ENCODE data around the gene ARHGEF37. TPM values are rescaled to one million over a fixed set of nuclear protein-coding genes. Genes with fewer than 3 reads are reported as not detected.

Gene ARHGEF37
- total RNA-seq, 1 donor from 2014 or later = 1.1 TPM

DNA sequence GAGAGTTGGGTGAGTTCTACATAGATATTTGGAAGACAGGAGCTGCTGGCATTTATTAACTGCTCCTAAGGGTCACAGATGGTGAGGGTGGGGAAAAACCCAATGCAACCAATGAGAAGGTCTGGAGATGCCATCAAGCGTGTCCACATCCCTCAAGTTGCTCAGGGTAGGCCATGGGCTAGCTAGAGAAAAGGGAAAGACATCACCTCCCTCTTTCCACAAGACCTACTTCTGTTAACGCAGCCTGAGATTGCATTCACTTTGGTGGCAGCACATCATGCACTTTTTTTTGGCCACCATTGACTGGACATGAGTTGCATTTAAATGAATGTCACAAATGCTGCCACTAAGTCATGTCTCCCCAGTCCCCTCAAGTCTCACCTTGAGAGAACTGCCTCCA lies 71.4 kb downstream of the ARHGEF37 start:
- Mint-ChIP-seq H3K27ac (no peak overlapping the region), H3K9me3 (peaks cover 7% of the 10 kb centered on the region), H3K4me1 (ENCODE audit: low read depth) (no peaks in the 10 kb centered on the region), H3K27me3 (ENCODE audit: low read depth) (peaks cover 3% of the 10 kb centered on the region), H3K36me3 (ENCODE audit: low read depth) (no peaks in the 10 kb centered on the region), H3K4me3 (ENCODE audit: low read depth) (no peak overlapping the region)
- intact Hi-C loops (cut with micrococcal nuclease) = no loop called here
- DNase-seq (ENCODE audit: low spot score) = no peak

DNA sequence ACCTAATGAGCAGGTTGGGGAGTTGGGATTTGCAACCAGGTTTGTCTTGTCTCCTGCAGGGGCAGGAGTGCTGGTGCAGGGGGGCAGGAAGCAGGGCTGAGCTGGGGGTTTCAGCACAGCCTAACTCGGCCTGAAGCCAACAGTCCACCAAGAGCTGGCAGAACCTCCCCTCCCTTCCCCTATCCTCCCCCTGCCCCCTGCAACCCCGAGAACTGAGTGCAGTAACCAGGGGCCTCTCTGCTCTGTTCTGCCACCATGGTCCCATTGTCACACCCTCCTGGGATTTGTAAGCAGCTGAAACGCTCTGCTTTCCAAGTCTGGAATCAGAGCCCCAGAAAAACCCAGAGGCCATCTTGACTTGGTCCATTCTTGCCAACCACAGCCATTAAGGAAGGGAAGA lies 72.9 kb downstream of the ARHGEF37 start:
- Mint-ChIP-seq H3K27me3 (ENCODE audit: low read depth) (peaks cover 5% of the 10 kb centered on the region), H3K4me1 (ENCODE audit: low read depth) (no peaks in the 10 kb centered on the region), H3K27ac (no peak overlapping the region), H3K4me3 (ENCODE audit: low read depth) (no peak overlapping the region), H3K36me3 (ENCODE audit: low read depth) (no peaks in the 10 kb centered on the region), H3K9me3 (peaks cover 7% of the 10 kb centered on the region)
- DNase-seq (ENCODE audit: low spot score) = no peak
- intact Hi-C loops (cut with micrococcal nuclease) = no loop called here

DNA sequence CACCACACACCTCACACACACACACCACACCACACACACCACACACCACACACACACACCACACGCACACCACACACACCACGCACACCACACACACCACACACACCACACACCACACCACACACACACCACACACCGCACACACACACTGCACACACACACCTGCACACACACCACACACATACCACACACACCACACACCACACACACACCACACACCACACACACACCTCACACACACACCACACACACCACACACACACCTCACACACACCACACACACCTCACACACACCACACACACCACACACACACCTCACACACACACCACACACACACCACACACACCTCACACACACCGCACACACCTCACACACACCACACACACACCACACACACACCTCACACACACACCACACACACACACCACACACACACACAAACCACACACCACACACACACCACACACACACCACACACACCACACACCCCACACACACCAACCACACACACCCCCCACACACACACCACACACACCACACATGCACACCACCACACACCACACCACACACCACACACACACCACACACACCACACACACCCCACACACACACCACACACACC lies 73.7 kb downstream of the ARHGEF37 start:
- Mint-ChIP-seq H3K36me3 (ENCODE audit: low read depth) (no peaks in the 10 kb centered on the region), H3K27ac (no peak overlapping the region), H3K27me3 (ENCODE audit: low read depth) (peaks cover 5% of the 10 kb centered on the region), H3K4me3 (ENCODE audit: low read depth) (no peak overlapping the region), H3K4me1 (ENCODE audit: low read depth) (no peaks in the 10 kb centered on the region), H3K9me3 (peaks cover 7% of the 10 kb centered on the region)
- DNase-seq (ENCODE audit: low spot score) = no peak
- intact Hi-C loops (cut with micrococcal nuclease) = no loop called here

DNA sequence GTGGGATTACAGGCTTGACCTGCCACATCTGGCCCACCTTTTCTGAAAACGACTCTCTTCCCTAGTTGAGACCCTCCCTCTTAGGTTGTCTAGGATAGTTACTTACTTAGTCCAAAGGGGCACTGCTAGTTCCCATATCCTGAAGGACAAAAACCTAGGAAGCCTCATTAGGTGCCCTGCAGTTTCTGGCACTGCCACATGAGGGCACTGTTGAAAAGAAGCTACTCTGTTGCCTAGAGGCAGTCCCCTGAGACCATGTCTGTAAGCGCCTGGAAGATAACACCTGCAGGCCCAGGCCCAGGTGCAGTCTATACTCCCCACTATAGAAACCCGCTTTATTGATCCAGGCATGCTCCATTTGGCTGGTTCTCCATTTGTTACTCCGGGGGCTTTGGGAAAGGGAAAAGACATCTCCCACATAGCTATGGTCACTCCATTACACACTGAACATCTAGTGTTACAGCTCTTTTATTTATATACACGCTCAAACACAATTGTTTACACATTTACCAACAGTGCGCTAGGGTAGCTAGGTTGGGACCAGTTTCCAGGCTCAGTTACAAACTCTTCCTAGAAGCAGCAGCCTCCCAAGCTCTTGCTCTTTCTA lies 75.4 kb downstream of the ARHGEF37 start:
- no peak overlapping the region for H3K27ac Mint-ChIP-seq
- H3K27me3 Mint-ChIP-seq (ENCODE audit: low read depth) = peaks cover 5% of the 10 kb centered on the region
- DNase-seq (ENCODE audit: low spot score) = no peak
- H3K36me3 Mint-ChIP-seq (ENCODE audit: low read depth) = no peaks in the 10 kb centered on the region
- peaks cover 7% of the 10 kb centered on the region for H3K9me3 Mint-ChIP-seq
- no peak overlapping the region for H3K4me3 Mint-ChIP-seq (ENCODE audit: low read depth)
- H3K4me1 Mint-ChIP-seq (ENCODE audit: low read depth) = no peaks in the 10 kb centered on the region
- intact Hi-C loops (cut with micrococcal nuclease) = no loop called here

DNA sequence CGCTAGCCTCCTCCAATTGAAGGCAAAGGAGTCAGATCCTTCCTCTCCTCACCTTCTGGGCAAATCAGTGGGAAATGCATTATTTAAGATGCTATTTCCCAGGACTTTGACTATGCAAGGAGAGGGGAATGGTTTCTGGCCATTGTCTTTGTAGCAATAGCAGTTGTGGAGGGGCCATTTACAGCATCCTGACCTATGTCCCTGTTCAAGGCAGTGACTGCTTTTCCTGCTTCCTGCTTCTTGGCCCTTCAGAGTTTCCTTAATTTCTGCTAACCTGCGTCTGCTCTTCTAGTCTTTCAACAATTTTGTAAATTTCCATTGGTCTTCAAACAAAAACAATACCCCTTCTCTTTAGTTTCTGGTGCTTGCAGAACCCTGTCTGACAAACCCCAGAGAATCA lies 76.0 kb downstream of the ARHGEF37 start:
- no peaks in the 10 kb centered on the region for H3K36me3 Mint-ChIP-seq (ENCODE audit: low read depth)
- H3K27me3 Mint-ChIP-seq (ENCODE audit: low read depth) = peaks cover 5% of the 10 kb centered on the region
- intact Hi-C loops (cut with micrococcal nuclease) = no loop called here
- no peak overlapping the region for H3K4me3 Mint-ChIP-seq (ENCODE audit: low read depth)
- H3K4me1 Mint-ChIP-seq (ENCODE audit: low read depth) = no peaks in the 10 kb centered on the region
- DNase-seq (ENCODE audit: low spot score) = no peak
- H3K9me3 Mint-ChIP-seq = peaks cover 7% of the 10 kb centered on the region
- no peak overlapping the region for H3K27ac Mint-ChIP-seq

DNA sequence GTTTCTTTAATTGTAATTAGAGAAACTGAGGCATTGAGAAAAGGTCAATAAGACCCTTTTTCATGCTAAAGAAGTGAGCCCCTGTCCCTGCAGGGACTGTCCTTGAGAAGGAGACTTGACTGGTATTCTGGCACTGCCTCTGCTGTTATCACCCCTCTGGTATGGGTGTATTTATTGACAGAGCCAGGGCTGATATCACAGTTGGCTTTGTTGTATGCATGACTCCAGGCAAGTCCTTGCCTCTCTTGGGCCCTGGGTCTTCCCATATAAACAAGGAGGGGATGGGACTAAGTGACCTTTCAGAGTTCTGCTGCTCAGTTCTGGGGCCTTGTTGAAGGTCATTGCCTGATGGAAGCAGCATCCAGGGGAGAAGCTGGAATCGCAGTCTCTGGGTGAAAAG lies 77.0 kb downstream of the ARHGEF37 start:
- H3K27me3 Mint-ChIP-seq (ENCODE audit: low read depth) = peaks cover 5% of the 10 kb centered on the region
- no peaks in the 10 kb centered on the region for H3K4me1 Mint-ChIP-seq (ENCODE audit: low read depth)
- H3K27ac Mint-ChIP-seq = no peak overlapping the region
- no peaks in the 10 kb centered on the region for H3K36me3 Mint-ChIP-seq (ENCODE audit: low read depth)
- DNase-seq (ENCODE audit: low spot score) = no peak
- intact Hi-C loops (cut with micrococcal nuclease) = no loop called here
- no peak overlapping the region for H3K4me3 Mint-ChIP-seq (ENCODE audit: low read depth)
- peaks cover 7% of the 10 kb centered on the region for H3K9me3 Mint-ChIP-seq

DNA sequence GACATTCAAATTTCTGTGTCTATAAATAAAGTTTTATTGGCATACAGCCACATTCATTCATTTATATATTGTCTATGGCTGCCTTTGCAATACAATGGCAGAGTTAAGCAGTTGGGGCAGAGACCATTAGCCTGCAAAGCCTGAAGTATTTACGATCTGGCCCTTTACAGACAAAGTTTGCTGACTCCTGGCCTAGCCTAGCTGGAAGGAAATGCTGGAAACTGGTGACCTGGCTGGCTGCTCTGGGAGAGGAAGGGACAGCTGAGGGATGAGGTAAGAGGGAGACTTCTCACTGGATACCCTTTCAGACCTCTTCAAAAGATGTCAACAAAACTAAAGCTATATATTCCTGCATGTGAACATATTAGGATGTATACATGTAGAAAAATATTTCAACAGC lies 82.8 kb downstream of the ARHGEF37 start:
- intact Hi-C loops (cut with micrococcal nuclease) = no loop called here
- H3K36me3 Mint-ChIP-seq (ENCODE audit: low read depth) = no peaks in the 10 kb centered on the region
- H3K9me3 Mint-ChIP-seq = peaks cover 10% of the 10 kb centered on the region
- H3K4me3 Mint-ChIP-seq (ENCODE audit: low read depth) = no peak overlapping the region
- H3K4me1 Mint-ChIP-seq (ENCODE audit: low read depth) = peaks cover 3% of the 10 kb centered on the region
- no peak for DNase-seq (ENCODE audit: low spot score)
- peaks cover 1% of the 10 kb centered on the region for H3K27me3 Mint-ChIP-seq (ENCODE audit: low read depth)
- no peak overlapping the region for H3K27ac Mint-ChIP-seq

DNA sequence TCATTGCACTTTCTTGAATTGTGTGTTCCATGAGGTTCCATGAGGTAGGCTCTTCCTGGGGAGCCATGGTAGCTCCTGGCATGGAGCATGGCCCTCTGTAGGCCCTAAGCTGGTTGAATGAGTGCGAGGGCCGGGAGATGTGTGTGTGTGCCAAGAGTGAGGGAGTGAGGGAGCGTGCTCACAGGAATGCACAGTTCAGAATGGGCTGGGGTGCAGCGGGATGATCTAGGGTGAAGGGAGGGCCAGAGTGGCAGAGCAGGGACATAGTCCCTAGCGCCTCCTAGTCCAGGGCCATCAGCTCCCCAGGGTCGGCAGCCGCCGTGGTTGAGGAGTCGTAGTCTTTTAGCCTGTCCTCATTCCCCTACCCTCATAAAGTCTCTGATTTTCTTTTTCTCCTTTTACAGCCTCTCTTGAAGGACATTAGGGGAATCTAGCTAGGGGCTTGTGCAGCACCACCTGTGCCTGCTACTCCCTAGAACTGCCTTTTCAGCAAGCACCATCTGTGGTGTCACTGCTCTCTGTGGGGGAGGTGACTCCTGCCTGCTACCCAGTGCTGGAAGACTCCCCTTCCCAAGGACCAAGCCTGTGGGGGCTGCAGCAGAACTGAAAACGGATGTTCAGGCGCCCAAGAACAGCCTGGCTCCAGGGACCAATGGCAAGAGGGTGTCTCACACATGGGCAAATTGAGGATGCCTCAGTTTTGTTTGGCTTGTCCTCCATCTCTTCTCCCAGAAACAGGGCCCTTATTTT lies 83.5 kb downstream of the ARHGEF37 start:
- Mint-ChIP-seq H3K27ac (no peak overlapping the region), H3K4me3 (ENCODE audit: low read depth) (no peak overlapping the region), H3K27me3 (ENCODE audit: low read depth) (peaks cover 1% of the 10 kb centered on the region), H3K9me3 (peaks cover 10% of the 10 kb centered on the region), H3K36me3 (ENCODE audit: low read depth) (no peaks in the 10 kb centered on the region), H3K4me1 (ENCODE audit: low read depth) (peaks cover 3% of the 10 kb centered on the region)
- intact Hi-C loops (cut with micrococcal nuclease) = no loop called here
- DNase-seq (ENCODE audit: low spot score) = no peak

DNA sequence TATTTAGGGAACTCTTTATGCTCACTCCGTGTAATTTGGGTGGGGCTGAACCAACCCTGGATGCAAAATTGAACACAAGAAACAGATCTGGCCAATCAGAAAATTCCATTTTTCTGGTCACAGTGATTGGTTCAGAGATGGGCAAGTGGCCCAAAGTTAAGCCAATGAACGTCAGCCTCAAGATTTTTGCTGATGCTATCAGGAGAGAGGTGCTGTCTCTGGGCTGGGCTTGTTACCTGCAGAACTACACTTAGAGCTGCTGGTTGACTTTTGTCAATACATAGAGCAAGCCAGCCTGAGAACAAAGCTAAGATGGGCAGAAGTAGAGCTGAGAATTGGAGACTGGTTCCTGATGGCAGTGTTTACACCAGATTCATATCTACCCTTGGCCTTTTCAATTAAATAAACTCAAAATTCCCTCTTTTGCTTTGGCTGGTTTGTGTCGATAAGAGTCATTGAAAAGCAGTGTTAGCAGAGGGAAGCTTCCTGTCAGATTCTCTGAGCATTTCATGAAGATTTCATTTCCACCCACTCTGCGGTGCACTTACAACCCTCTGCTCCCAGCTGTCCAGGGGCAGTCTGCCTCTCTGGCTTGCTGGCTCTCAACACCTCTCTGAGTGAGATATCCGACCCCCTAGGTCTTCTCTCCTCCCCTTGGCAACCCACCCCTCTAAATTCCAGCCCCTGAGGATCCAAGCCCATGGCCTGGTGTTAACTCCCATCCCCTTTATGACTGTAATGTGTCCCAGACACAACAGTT lies 84.3 kb downstream of the ARHGEF37 start:
- no peaks in the 10 kb centered on the region for H3K36me3 Mint-ChIP-seq (ENCODE audit: low read depth)
- H3K27ac Mint-ChIP-seq = no peak overlapping the region
- peaks cover 3% of the 10 kb centered on the region for H3K4me1 Mint-ChIP-seq (ENCODE audit: low read depth)
- DNase-seq (ENCODE audit: low spot score) = no peak
- intact Hi-C loops (cut with micrococcal nuclease) = no loop called here
- peaks cover 10% of the 10 kb centered on the region for H3K9me3 Mint-ChIP-seq
- no peak overlapping the region for H3K4me3 Mint-ChIP-seq (ENCODE audit: low read depth)
- H3K27me3 Mint-ChIP-seq (ENCODE audit: low read depth) = peaks cover 1% of the 10 kb centered on the region

DNA sequence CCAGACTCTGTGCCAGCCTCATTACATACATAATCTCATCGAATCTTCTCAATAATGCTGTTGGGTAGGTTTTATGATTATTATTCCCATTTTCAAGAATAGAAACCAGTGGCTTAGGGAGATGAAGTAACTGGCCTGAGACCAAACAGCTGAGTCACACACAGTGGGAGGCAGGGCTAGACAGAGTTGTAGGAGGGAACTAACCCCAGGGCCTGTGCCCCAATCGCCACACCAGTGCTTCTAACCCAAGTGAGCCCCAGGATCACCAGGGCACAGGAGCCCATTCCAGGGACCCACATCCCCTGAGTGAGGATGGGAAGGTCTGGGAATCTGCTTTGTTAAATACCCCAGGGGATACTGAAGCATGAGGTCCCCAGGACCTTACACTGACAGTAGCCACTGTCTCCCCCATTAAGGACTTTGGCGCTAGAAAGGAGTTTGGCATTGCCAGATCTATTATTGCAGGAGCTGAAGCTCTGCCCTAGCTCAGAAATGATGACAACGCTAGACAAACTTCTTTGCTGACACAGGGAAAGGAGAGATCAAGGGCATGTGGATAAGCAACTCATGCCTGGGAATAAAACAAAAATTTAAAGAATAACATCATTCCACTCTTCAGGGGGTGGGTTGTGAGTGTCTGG lies 85.0 kb downstream of the ARHGEF37 start:
- DNase-seq (ENCODE audit: low spot score) = no peak
- intact Hi-C loops (cut with micrococcal nuclease) = no loop called here
- Mint-ChIP-seq H3K4me3 (ENCODE audit: low read depth) (no peak overlapping the region), H3K36me3 (ENCODE audit: low read depth) (no peaks in the 10 kb centered on the region), H3K27me3 (ENCODE audit: low read depth) (peaks cover 1% of the 10 kb centered on the region), H3K27ac (no peak overlapping the region), H3K4me1 (ENCODE audit: low read depth) (peaks cover 3% of the 10 kb centered on the region), H3K9me3 (peaks cover 10% of the 10 kb centered on the region)

DNA sequence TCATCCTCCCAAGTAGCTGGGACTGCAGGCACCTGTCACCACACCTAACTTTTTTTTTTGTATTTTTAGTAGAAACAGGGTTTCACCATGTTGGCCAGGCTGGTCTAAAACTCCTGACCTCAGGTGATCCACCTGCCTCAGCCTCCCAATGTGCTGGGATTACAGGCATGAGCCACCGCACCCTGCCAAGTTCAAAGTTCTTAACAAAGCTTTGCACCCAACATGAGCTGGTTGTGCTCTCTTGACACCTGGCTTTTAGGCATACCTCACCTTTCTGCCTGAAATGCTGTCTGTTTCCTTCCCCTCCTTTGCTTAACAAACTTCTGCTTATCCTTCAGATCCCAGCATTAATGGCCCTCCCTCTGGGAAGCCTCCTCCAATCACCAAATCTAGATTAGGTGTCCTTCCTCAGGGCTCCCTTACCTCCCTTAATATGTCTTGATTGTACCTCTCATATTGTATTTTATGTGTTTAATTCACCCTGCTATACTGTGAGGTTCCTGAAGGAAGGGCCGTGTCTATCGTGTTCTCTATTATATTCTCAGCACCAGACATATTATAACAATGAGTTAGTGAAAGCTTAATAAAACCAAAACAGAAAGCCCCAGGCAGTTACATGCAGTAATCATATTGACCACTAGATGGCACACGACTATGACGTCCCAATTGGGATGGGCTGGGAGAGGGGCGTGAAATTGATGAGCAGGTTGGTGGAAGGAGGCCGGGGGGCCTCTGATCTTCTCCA lies 86.0 kb downstream of the ARHGEF37 start:
- Mint-ChIP-seq H3K36me3 (ENCODE audit: low read depth) (no peaks in the 10 kb centered on the region), H3K4me1 (ENCODE audit: low read depth) (peaks cover 3% of the 10 kb centered on the region), H3K4me3 (ENCODE audit: low read depth) (no peak overlapping the region), H3K27me3 (ENCODE audit: low read depth) (peaks cover 1% of the 10 kb centered on the region), H3K9me3 (peaks cover 10% of the 10 kb centered on the region), H3K27ac (no peak overlapping the region)
- DNase-seq (ENCODE audit: low spot score) = no peak
- intact Hi-C loops (cut with micrococcal nuclease) = loop anchor here (1.0 kb wide), 1 partner anchor 161 kb away; no protein-coding TSS in a partner anchor

DNA sequence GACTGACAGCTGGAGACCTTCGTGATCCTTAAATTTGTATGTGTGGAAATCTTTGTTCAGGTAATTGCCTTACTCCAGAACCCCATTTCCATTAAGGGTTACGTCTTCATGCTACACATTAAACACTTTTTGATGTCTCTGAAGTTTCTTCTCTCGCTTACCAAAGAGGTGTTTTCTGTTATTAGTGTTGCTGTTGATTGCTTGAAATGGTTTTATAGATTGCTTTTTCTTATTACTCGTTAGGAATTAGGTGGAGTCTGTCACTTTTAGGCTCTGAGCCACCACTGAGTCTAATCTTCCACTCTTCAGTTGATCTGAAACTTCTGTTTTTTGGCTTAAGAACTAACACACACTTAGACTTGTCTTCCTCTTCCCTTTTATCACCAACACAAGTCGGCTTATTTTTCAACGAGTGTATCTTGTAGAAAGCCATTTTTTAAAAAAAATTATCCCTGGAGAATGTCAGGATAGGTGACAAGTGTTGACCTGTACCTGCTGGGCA lies 86.6 kb downstream of the ARHGEF37 start:
- peaks cover 1% of the 10 kb centered on the region for H3K27me3 Mint-ChIP-seq (ENCODE audit: low read depth)
- H3K27ac Mint-ChIP-seq = no peak overlapping the region
- H3K4me1 Mint-ChIP-seq (ENCODE audit: low read depth) = peaks cover 3% of the 10 kb centered on the region
- no peak for DNase-seq (ENCODE audit: low spot score)
- H3K4me3 Mint-ChIP-seq (ENCODE audit: low read depth) = no peak overlapping the region
- intact Hi-C loops (cut with micrococcal nuclease) = loop anchor here (1.0 kb wide), 1 partner anchor 160 kb away; no protein-coding TSS in a partner anchor
- H3K9me3 Mint-ChIP-seq = peaks cover 10% of the 10 kb centered on the region
- no peaks in the 10 kb centered on the region for H3K36me3 Mint-ChIP-seq (ENCODE audit: low read depth)
